ENCODE measurements around the gene HSPA12B. TPM values are rescaled to one million over a fixed set of nuclear protein-coding genes. Genes with fewer than 3 reads are reported as not detected.
"Not testable (repeated sequence)": the region's sequence is repeated elsewhere in the genome, so short reads cannot be mapped to it uniquely, and the experiment has no call there.

HSPA12B gene
- total and polyA plus RNA-seq, 2 of the 4 experiments (the other 2 are of a cell fraction) = not detected

DNA sequence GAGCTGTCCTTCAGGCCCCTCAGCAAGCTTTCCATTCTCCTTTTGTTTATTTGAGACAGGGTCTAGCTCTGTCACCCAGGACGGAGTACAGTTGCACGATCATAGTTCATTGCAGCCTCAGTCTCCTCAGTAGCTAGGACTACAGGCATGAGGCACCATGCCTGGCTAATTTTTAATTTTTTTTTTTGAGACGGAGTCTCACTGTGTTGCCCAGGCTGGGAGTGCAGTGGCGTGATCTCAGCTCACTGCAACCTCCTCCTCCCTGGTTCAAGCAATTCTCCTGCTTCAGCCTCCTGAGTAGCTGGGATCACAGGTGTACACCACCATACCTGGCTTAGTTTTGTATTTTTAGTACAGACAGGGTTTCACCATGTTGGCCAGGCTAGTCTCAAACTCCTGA, 56.7 kb downstream of the HSPA12B start:
- POLR2A ChIA-PET (ENCODE audit: unreplicated experiment) = interaction anchor here (0.7 kb wide), 1 partner anchor 90 kb away, joined by 5 read pairs; no protein-coding TSS in a partner anchor
- H3K56ac ChIP-seq (ENCODE audit: extremely low read depth, insufficient read depth, low read length); H4K5ac ChIP-seq (ENCODE audit: low read depth, low read length); DNase-seq; BruUV-seq (replicated peaks); dilution Hi-C loops (cut with HindIII; ENCODE audit: low sequenced_read_pairs, unreplicated experiment); H2BK20ac ChIP-seq (ENCODE audit: low read depth, low read length); ATAC-seq (ENCODE audit: low read depth); H2BK120ac ChIP-seq (ENCODE audit: low read depth, low read length); H2BK15ac ChIP-seq (ENCODE audit: low read depth, low read length); H4K91ac ChIP-seq (ENCODE audit: insufficient read depth, low read depth, low read length); H3K36me3 ChIP-seq (ENCODE audit: control insufficient read depth, insufficient read depth, low read length); H2BK5ac ChIP-seq (ENCODE audit: low read depth, low read length, poor library complexity, severe bottlenecking); H2AFZ ChIP-seq (replicated peaks; ENCODE audit: low read length, poor library complexity); H3K4ac ChIP-seq (ENCODE audit: low read depth, low read length); H3K27ac ChIP-seq (ENCODE audit: insufficient read depth, low read length); H3K14ac ChIP-seq (replicated peaks; ENCODE audit: low read depth, low read length); H3K27me3 ChIP-seq (ENCODE audit: control insufficient read depth, insufficient read depth, low read length); H3K4me3 ChIP-seq (ENCODE audit: insufficient read depth, low read depth, low read length); H3K23ac ChIP-seq (ENCODE audit: low read depth, low read length); H3K9me3 ChIP-seq (ENCODE audit: control insufficient read depth, insufficient read depth, low read length); H2AK5ac ChIP-seq (ENCODE audit: low read depth, low read length); H3K9ac ChIP-seq (ENCODE audit: low read depth, low read length); H2AK9ac ChIP-seq (replicated peaks; ENCODE audit: low read depth, low read length, poor library complexity); H3K4me2 ChIP-seq (ENCODE audit: low read depth, low read length); H3K18ac ChIP-seq (ENCODE audit: low read depth, low read length): not testable (repeated sequence)
- H3K4me1 ChIP-seq (ENCODE audit: control insufficient read depth, insufficient read depth, low read length) = peaks cover 15% of the 10 kb centered on the region
- 0 out of 4 replicates have a peak overlapping the region, but pooled peaks of 1 of the 2 experiments have one; percentile 7 for H4K8ac ChIP-seq (ENCODE audit: low read depth in 2 of 2, low read length in 2 of 2)
- CTCF ChIA-PET = interaction anchor here (1.4 kb wide), 1 partner anchor 29 kb away, joined by 4 read pairs; no protein-coding TSS in a partner anchor
- intact Hi-C loops (cut with micrococcal nuclease) (loop anchor here (5.0 kb wide), 1 partner anchor 227 kb away; no protein-coding TSS in a partner anchor), in situ Hi-C loops (cut with MboI; ENCODE audit: low sequenced_read_pairs) (loop anchor here (10.0 kb wide), 1 partner anchor 296 kb away; no protein-coding TSS in a partner anchor)
- H4K20me1 ChIP-seq (ENCODE audit: insufficient read depth, low read length) = peaks cover 19% of the 10 kb centered on the region
- WGBS, 2 experiments (ENCODE audit: extremely low coverage in 2 of 2, insufficient read length in 1 of 2) = 81% methylated on average over 2 of the region's 4 CpGs; no CpG with 5 or more reads in 1 of the 2 experiments
- peaks cover 12% of the 10 kb centered on the region for H3K9me1 ChIP-seq (ENCODE audit: insufficient read depth, low read length)
- H3K79me1 ChIP-seq (ENCODE audit: low read depth in 1 of 2, low read length in 2 of 2) = peaks cover 5 to 18% of the 10 kb centered on the region in 2 experiments; a peak in 3 of 4 replicates

DNA sequence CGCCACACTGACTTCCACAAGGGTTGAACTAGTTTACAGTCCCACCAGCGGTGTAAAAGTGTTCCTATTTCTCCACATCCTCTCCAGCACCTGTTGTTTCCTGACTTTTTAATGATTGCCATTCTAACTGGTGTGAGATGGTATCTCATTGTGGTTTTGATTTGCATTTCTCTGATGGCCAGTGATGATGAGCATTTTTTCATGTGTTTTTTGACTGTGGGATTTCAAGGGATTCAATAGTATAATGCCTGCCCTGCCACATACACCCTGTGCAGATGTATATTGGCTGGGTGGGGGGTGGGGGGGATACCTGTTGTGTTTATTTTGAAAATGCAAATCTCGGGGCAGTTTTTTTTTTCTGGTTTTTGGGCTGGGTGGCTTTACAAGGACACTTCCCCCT, 61.7 kb downstream of the HSPA12B start:
- POLR2A ChIA-PET (ENCODE audit: unreplicated experiment); H3K23ac ChIP-seq (ENCODE audit: low read depth, low read length); H3K27me3 ChIP-seq (ENCODE audit: control insufficient read depth, insufficient read depth, low read length); H3K36me3 ChIP-seq (ENCODE audit: control insufficient read depth, insufficient read depth, low read length); H3K9me3 ChIP-seq (ENCODE audit: control insufficient read depth, insufficient read depth, low read length); H2AK9ac ChIP-seq (replicated peaks; ENCODE audit: low read depth, low read length, poor library complexity); H4K5ac ChIP-seq (ENCODE audit: low read depth, low read length); intact Hi-C loops (cut with micrococcal nuclease); in situ Hi-C loops (cut with MboI; ENCODE audit: low sequenced_read_pairs); DNase-seq; CTCF ChIA-PET; H2AK5ac ChIP-seq (ENCODE audit: low read depth, low read length); H4K20me1 ChIP-seq (ENCODE audit: insufficient read depth, low read length); H3K18ac ChIP-seq (ENCODE audit: low read depth, low read length); H3K9me1 ChIP-seq (ENCODE audit: insufficient read depth, low read length); dilution Hi-C loops (cut with HindIII; ENCODE audit: low sequenced_read_pairs, unreplicated experiment); H3K14ac ChIP-seq (replicated peaks; ENCODE audit: low read depth, low read length); H3K9ac ChIP-seq (ENCODE audit: low read depth, low read length); H2AFZ ChIP-seq (replicated peaks; ENCODE audit: low read length, poor library complexity); H3K4me2 ChIP-seq (ENCODE audit: low read depth, low read length); H2BK120ac ChIP-seq (ENCODE audit: low read depth, low read length); H3K4me3 ChIP-seq (ENCODE audit: insufficient read depth, low read depth, low read length); H2BK15ac ChIP-seq (ENCODE audit: low read depth, low read length); H2BK20ac ChIP-seq (ENCODE audit: low read depth, low read length); H4K91ac ChIP-seq (ENCODE audit: insufficient read depth, low read depth, low read length); H3K27ac ChIP-seq (ENCODE audit: insufficient read depth, low read length); H4K8ac ChIP-seq (ENCODE audit: low read depth in 2 of 2, low read length in 2 of 2); H2BK5ac ChIP-seq (ENCODE audit: low read depth, low read length, poor library complexity, severe bottlenecking); ATAC-seq (ENCODE audit: low read depth); H3K56ac ChIP-seq (ENCODE audit: extremely low read depth, insufficient read depth, low read length); BruUV-seq (replicated peaks); H3K4ac ChIP-seq (ENCODE audit: low read depth, low read length): not testable (repeated sequence)
- peaks cover 26 to 38% of the 10 kb centered on the region in 2 experiments for H3K79me1 ChIP-seq (ENCODE audit: low read depth in 1 of 2, low read length in 2 of 2)
- WGBS, 2 experiments (ENCODE audit: extremely low coverage in 2 of 2, insufficient read length in 1 of 2) = no CpG with 5 or more reads among the region's 3 CpGs
- H3K4me1 ChIP-seq (ENCODE audit: control insufficient read depth, insufficient read depth, low read length) = peaks cover 19% of the 10 kb centered on the region

Data from IMR-90 (cell line).